Sigmoid colon (tissue), 3 donors: ENCODE data around the gene PLCB2.

ENCODE experiments used
- CTCF ChIP-seq, 4 experiments: fragments of 450-650 bp in 3 of 4; fragments of 200-600 bp in 1 of 4; IDR thresholded peaks; one replicate each; pipeline ENCODE4 v1.5.1; 2016 to 2019; ENCODE audit warnings: antibody characterized with exemption in 4 of 4, mild to moderate bottlenecking in 3 of 4, moderate library complexity in 2 of 4
- POLR2A ChIP-seq, 2 donors: fragments of 450-650 bp; IDR thresholded peaks; one replicate each; pipeline ENCODE4 v1.6.1; 2016; ENCODE audit warnings: antibody characterized with exemption in 2 of 2, mild to moderate bottlenecking in 2 of 2, moderate library complexity in 2 of 2

GRCh38 chr15:40275523-40275922, 32.2 kb downstream of the PLCB2 start:
- no peak for TF ChIP-seq POLR2A (IDR thresholded peaks at IDR 0.05)
- no peak for TF ChIP-seq CTCF (IDR thresholded peaks at IDR 0.05)
